GM10266 (cell line): ENCODE measurements around the gene SLC47A2.
A peak's percentile ranks its signal among the peaks of the same experiment; 100 is the strongest.

Experiments
- DNase-seq: peaks from one replicate; pipeline ENCODE4 v3.0.0; 2012; ENCODE audit errors: extremely low spot score
- CTCF ChIP-seq: IDR thresholded peaks from 2 replicates; pipeline ENCODE4 v1.5.1; 2012; ENCODE audit warnings: mild to moderate bottlenecking, low read depth; ENCODE audit not compliant: control insufficient read depth, insufficient read depth; ENCODE audit errors: missing control alignments

Gene SLC47A2

GRCh38 chr17:19651451-19652238 lies 64.7 kb downstream of the SLC47A2 start:
- DNase-seq, result no peak
- no peak for TF ChIP-seq CTCF

GRCh38 chr17:19650826-19651225 lies 65.6 kb downstream of the SLC47A2 start:
- no peak for TF ChIP-seq CTCF
- no peak for DNase-seq

- no peak for TF ChIP-seq CTCF
- no peak for DNase-seq
Observed at GRCh38 chr17:19649274-19649541, 67.2 kb downstream of the SLC47A2 start.

- DNase-seq, result peak; percentile 99
Observed at GRCh38 chr17:19648475-19649273, 67.7 kb downstream of the SLC47A2 start, which contains the start of gene ALDH3A2. ALDH3A2 (plus strand) TSS chr17:19648751; CDS start chr17:19648972, 221 bp downstream.

GRCh38 chr17:19647697-19648474 lies 68.5 kb downstream of the SLC47A2 start:
- TF ChIP-seq CTCF, result no peak
- DNase-seq, result peak; percentile 52

More at GRCh38 chr17:19648475-19649273, 67.7 kb downstream of the SLC47A2 start, which contains the start of gene ALDH3A2:
- peak; percentile 17 for TF ChIP-seq CTCF

GRCh38 chr17:19646788-19647696 lies 69.3 kb downstream of the SLC47A2 start:
- no peak for TF ChIP-seq CTCF
- no peak for DNase-seq
